ENCODE measurements around the gene SLC30A10. TPM values are rescaled to one million over a fixed set of nuclear protein-coding genes. Genes with fewer than 3 reads are reported as not detected.

Gene SLC30A10
- total RNA-seq, 2 donors from 2014 or later: 0.09 TPM; not detected in 1

- Histone ChIP-seq H3K4me1 (ENCODE audit: control insufficient read depth, insufficient read depth, low read length) (no peaks in the 10 kb centered on the region), H3K27ac (ENCODE audit: low read depth, low read length) (no peak overlapping the region), H3K4me3 (ENCODE audit: low read length) (no peak overlapping the region), H3K9ac (ENCODE audit: extremely low read depth, low read length, poor library complexity, severe bottlenecking) (no peak overlapping the region), H3K27me3 (ENCODE audit: control insufficient read depth, insufficient read depth, low read length, poor library complexity, severe bottlenecking) (no peaks in the 10 kb centered on the region), H3K9me3 (ENCODE audit: control insufficient read depth, low read length) (peaks cover 6% of the 10 kb centered on the region), H3K36me3 (ENCODE audit: control insufficient read depth, insufficient read depth, low read length) (no peaks in the 10 kb centered on the region)
- TF ChIP-seq CTCF (conservative IDR thresholded peaks at IDR 0.05): no peak
- H3K36me3 Mint-ChIP-seq (ENCODE audit: low read depth): no peaks in the 10 kb centered on the region
- peaks cover 6% of the 10 kb centered on the region for H3K9me3 Mint-ChIP-seq
- no peak overlapping the region for H3K4me3 Mint-ChIP-seq
- H3K27me3 Mint-ChIP-seq (ENCODE audit: insufficient read depth): no peaks in the 10 kb centered on the region
- H3K27ac Mint-ChIP-seq: no peak overlapping the region
- 87 to 100% methylated on average over 1 to 3 of the region's 3 CpGs for WGBS, 2 experiments (ENCODE audit: insufficient coverage in 1 of 2, insufficient read length in 1 of 2)
- peaks cover 16% of the 10 kb centered on the region for H3K4me1 Mint-ChIP-seq
- no peak for DNase-seq
Observed at GRCh38 chr1:219882096-219882495, 46.3 kb downstream of the SLC30A10 start.

GRCh38 chr1:219880765-219881457 is 47.4 kb downstream of the SLC30A10 start:
- H3K9me3 ChIP-seq (ENCODE audit: control insufficient read depth, low read length): no peaks in the 10 kb centered on the region
- Mint-ChIP-seq H3K4me1 (peaks cover 16% of the 10 kb centered on the region), H3K27me3 (ENCODE audit: insufficient read depth) (peaks cover 1% of the 10 kb centered on the region), H3K27ac (no peak overlapping the region), H3K4me3 (no peak overlapping the region), H3K9me3 (no peaks in the 10 kb centered on the region), H3K36me3 (ENCODE audit: low read depth) (no peaks in the 10 kb centered on the region)
- no peaks in the 10 kb centered on the region for H3K4me1 ChIP-seq (ENCODE audit: control insufficient read depth, insufficient read depth, low read length)
- H3K4me3 ChIP-seq (ENCODE audit: low read length): no peak overlapping the region
- H3K9ac ChIP-seq (ENCODE audit: extremely low read depth, low read length, poor library complexity, severe bottlenecking): no peak overlapping the region
- H3K36me3 ChIP-seq (ENCODE audit: control insufficient read depth, insufficient read depth, low read length): no peaks in the 10 kb centered on the region
- no peaks in the 10 kb centered on the region for H3K27me3 ChIP-seq (ENCODE audit: control insufficient read depth, insufficient read depth, low read length, poor library complexity, severe bottlenecking)
- H3K27ac ChIP-seq (ENCODE audit: low read depth, low read length): no peak overlapping the region
- no peak for TF ChIP-seq CTCF (conservative IDR thresholded peaks at IDR 0.05)
- no peak for DNase-seq

- H3K4me3 ChIP-seq (ENCODE audit: low read length): no peak overlapping the region
- Mint-ChIP-seq H3K36me3 (ENCODE audit: low read depth) (no peaks in the 10 kb centered on the region), H3K27me3 (ENCODE audit: insufficient read depth) (peaks cover 2% of the 10 kb centered on the region), H3K9me3 (no peaks in the 10 kb centered on the region), H3K4me1 (peaks cover 22% of the 10 kb centered on the region), H3K27ac (no peak overlapping the region), H3K4me3 (no peak overlapping the region)
- H3K9me3 ChIP-seq (ENCODE audit: control insufficient read depth, low read length): no peaks in the 10 kb centered on the region
- no peak overlapping the region for H3K27ac ChIP-seq (ENCODE audit: low read depth, low read length)
- DNase-seq: no peak
- no peaks in the 10 kb centered on the region for H3K27me3 ChIP-seq (ENCODE audit: control insufficient read depth, insufficient read depth, low read length, poor library complexity, severe bottlenecking)
- WGBS, 2 experiments (ENCODE audit: insufficient coverage in 1 of 2, insufficient read length in 1 of 2): 84 to 94% methylated on average over 3 to 5 of the region's 5 CpGs
- no peak overlapping the region for H3K9ac ChIP-seq (ENCODE audit: extremely low read depth, low read length, poor library complexity, severe bottlenecking)
- no peaks in the 10 kb centered on the region for H3K36me3 ChIP-seq (ENCODE audit: control insufficient read depth, insufficient read depth, low read length)
- peak; percentile 16 for TF ChIP-seq CTCF (conservative IDR thresholded peaks at IDR 0.05)
- H3K4me1 ChIP-seq (ENCODE audit: control insufficient read depth, insufficient read depth, low read length): no peaks in the 10 kb centered on the region
Observed at GRCh38 chr1:219876798-219877209, 51.6 kb downstream of the SLC30A10 start.

All from endodermal cell (in vitro differentiated cells).